K562 (cell line): ENCODE measurements around the gene PRDM4. TPM values are rescaled to one million over a fixed set of nuclear protein-coding genes. Genes with fewer than 3 reads are reported as not detected.

Source experiments
- BHLHE40 ChIP-seq: IDR thresholded peaks from 2 replicates; pipeline ENCODE4 v1.6.1; 2011; ENCODE audit warnings: low read length, improper control_type of control experiment
- C11orf30 ChIP-seq: fragments of 450-650 bp; IDR thresholded peaks from 2 replicates; pipeline ENCODE4 v1.6.1; 2016; ENCODE audit warnings: low read depth, mild to moderate bottlenecking
- CEBPG ChIP-seq, 3 experiments: fragments of 200-800 bp in 1 of 3; sonication (Bioruptor generic) in 1 of 3; sonication (generic) in 1 of 3; formaldehyde crosslinking in 1 of 3; IDR thresholded peaks in 2 of 3; conservative IDR thresholded peaks in 1 of 3; 2 replicates each; pipeline versions ENCODE4 v1.6.1 to v1.8.0; 2016 to 2022; ENCODE audit warnings: missing compliant biosample characterization in 2 of 3, missing genetic modification characterization in 2 of 3, mild to moderate bottlenecking in 1 of 3, missing genetic modification reagents in 1 of 3
- CHD1 ChIP-seq: fragments of 200-600 bp; sonication (generic); IDR thresholded peaks from one replicate; pipeline ENCODE4 v1.6.1; 2012; ENCODE audit warnings: mild to moderate bottlenecking, moderate library complexity, low read length, inconsistent platforms
- FIP1L1 ChIP-seq: fragments of 200-400 bp; formaldehyde crosslinking; IDR thresholded peaks from 2 replicates; pipeline ENCODE4 v1.6.1; 2018; ENCODE audit warnings: mild to moderate bottlenecking, low read depth, low read length; ENCODE audit not compliant: poor library complexity, severe bottlenecking
- FOSL1 ChIP-seq: fragments of 200-800 bp; sonication (Bioruptor generic); conservative IDR thresholded peaks from 2 replicates; pipeline ENCODE4 v1.6.1; 2016; ENCODE audit warnings: missing genetic modification characterization, missing compliant biosample characterization
- FOXJ2 ChIP-seq: fragments of 200-800 bp; sonication (Bioruptor generic); IDR thresholded peaks from 2 replicates; pipeline ENCODE4 v1.6.1; 2016; ENCODE audit warnings: missing genetic modification characterization, missing compliant biosample characterization
- GATAD2B ChIP-seq: fragments of 450-650 bp; IDR thresholded peaks from 2 replicates; pipeline ENCODE4 v1.6.1; 2017; ENCODE audit warnings: mild to moderate bottlenecking, borderline replicate concordance
- HEY1 ChIP-seq: fragments of 250-450 bp; sonication (Bioruptor Pico); IDR thresholded peaks from 2 replicates; pipeline ENCODE4 v1.5.0; 2020; ENCODE audit warnings: mild to moderate bottlenecking, moderate library complexity, borderline replicate concordance
- JUNB ChIP-seq: fragments of 450-650 bp; formaldehyde crosslinking; conservative IDR thresholded peaks from 2 replicates; pipeline ENCODE4 v1.4.0; 2020; ENCODE audit warnings: mild to moderate bottlenecking
- MAZ ChIP-seq, 2 experiments: fragments of 450-650 bp in 1 of 2; sonication (generic) in 1 of 2; formaldehyde crosslinking; IDR thresholded peaks in 1 of 2; conservative IDR thresholded peaks in 1 of 2; 2 replicates each; pipeline versions ENCODE4 v1.4.0 to v1.5.0; 2020; ENCODE audit warnings: mild to moderate bottlenecking in 1 of 2, missing genetic modification reagents in 1 of 2
- MTA3 ChIP-seq: fragments of 450-650 bp; formaldehyde crosslinking; IDR thresholded peaks from 2 replicates; pipeline ENCODE4 v1.6.1; 2017; ENCODE audit warnings: mild to moderate bottlenecking, borderline replicate concordance
- NR3C1 ChIP-seq: sonication (generic); formaldehyde crosslinking; IDR thresholded peaks from 2 replicates; pipeline ENCODE4 v1.8.1; 2022; ENCODE audit warnings: missing genetic modification reagents
- RBFOX2 ChIP-seq: fragments of 200-400 bp; formaldehyde crosslinking; IDR thresholded peaks from 2 replicates; pipeline ENCODE4 v1.6.1; 2017; ENCODE audit warnings: low read depth, mild to moderate bottlenecking, low read length, moderate library complexity
- TEAD1 ChIP-seq, 2 experiments: fragments of 450-650 bp in 1 of 2; sonication (generic) in 1 of 2; formaldehyde crosslinking; IDR thresholded peaks; 2 replicates each; pipeline versions ENCODE4 v1.4.0 to v1.8.0; 2020 to 2022; ENCODE audit warnings: mild to moderate bottlenecking in 2 of 2, missing genetic modification reagents in 1 of 2
- ZNF253 ChIP-seq: fragments of 250-450 bp; sonication (Bioruptor Pico); conservative IDR thresholded peaks from 2 replicates; pipeline ENCODE4 v1.6.1; 2021; ENCODE audit warnings: mild to moderate bottlenecking
- ZNF695 ChIP-seq: fragments of 450-650 bp; formaldehyde crosslinking; IDR thresholded peaks from 2 replicates; pipeline ENCODE4 v1.4.0; 2020; ENCODE audit warnings: mild to moderate bottlenecking, moderate library complexity
- polyA plus RNA-seq, 8 experiments: library from polyadenylated mRNA; depleted of rRNA in 4 of 8; stranded (reverse) in 5 of 8; unstranded in 3 of 8; fragments of >200 nt; fragmentation: Nextera tagmentation in 2 of 8; fragmentation: Illumina TruSeq in 1 of 8; extraction: Ambion mirVana in 2 of 8; extraction: Trizol in 1 of 8; gene quantifications; 2 replicates each; pipeline versions ENCODE4 v1.2.1 to v1.2.3, GENCODE V29; 2011 to 2014; ENCODE audit warnings: inconsistent platforms in 1 of 8, missing spikeins in 1 of 8
- total RNA-seq, 7 experiments: library from RNA; depleted of rRNA in 6 of 7; stranded (reverse); fragments of >200 nt in 6 of 7; fragmentation: Illumina TruSeq in 2 of 7; extraction: Trizol in 2 of 7; gene quantifications; 2 replicates each; pipeline versions ENCODE4 v1.2.1 to v1.2.3, GENCODE V29; 2011 to 2021; ENCODE audit warnings: low replicate concordance in 1 of 7
- TF ChIP-seq, protein P1 (sequence below), 2 experiments: fragments of 150-350 bp in 1 of 2; IDR thresholded peaks; 2 replicates each; pipeline ENCODE4 v1.6.1; 2012 to 2016; ENCODE audit warnings: low read depth in 2 of 2, low read length in 2 of 2, mild to moderate bottlenecking in 1 of 2, moderate library complexity in 1 of 2
- TF ChIP-seq, protein P2 (sequence below): IDR thresholded peaks from 2 replicates; pipeline ENCODE4 v1.6.1; 2014; ENCODE audit warnings: antibody characterized with exemption
- TF ChIP-seq, protein P3 (sequence below): fragments of 450-650 bp; IDR thresholded peaks from 2 replicates; pipeline ENCODE4 v1.6.1; 2016; ENCODE audit warnings: missing biosample characterization, missing genetic modification characterization

PRDM4 gene
- total and polyA plus RNA-seq, 9 of the 15 experiments (the other 6 are each of a cell fraction or from before 2014, with no cell fraction given): 5.9 to 26.0 (median 20.0) TPM

DNA sequence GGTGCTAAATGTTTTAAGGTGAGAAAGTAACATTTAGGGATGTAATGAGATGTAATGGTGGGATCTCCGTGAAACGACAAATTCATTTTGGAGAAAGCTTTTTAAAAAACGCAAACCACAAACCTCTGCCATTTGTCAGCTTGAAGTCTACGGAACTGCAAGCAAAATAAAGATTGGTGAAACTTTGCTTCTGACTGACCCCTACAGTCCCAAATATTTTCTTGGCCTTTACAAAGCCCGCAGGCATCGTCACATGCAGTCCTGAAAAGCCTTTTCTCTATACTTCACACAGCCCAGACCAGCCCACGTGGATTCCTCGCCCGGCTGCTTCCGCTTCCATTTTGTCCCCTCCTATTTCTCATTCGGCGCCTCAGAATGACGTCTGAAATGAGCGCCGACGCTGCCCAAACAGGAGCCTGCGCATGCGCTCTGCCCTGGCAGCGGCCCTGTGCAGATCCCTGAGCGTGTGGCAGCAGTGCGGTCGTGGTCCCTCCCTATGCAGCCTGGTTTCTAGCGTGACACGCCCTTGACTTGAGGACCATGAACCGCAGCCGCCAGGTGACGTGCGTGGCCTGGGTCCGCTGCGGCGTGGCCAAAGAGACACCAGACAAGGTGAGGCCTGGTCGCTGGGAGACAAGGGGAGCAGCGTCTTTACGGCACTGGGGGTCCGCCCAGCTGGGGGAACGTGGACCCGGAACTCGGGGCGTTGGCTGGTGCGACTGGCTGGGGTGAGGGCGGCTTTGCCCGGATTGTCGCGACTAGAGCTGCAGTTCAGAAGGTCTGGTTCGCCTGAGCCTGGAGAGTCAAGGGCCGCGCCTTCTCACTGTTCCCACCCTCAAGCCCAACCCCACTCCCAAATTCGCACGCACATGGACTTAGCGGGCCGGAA is 75.3 kb downstream of the PRDM4 start, which contains the start of gene PWP1 (continued):
- TF ChIP-seq, protein P1, sequence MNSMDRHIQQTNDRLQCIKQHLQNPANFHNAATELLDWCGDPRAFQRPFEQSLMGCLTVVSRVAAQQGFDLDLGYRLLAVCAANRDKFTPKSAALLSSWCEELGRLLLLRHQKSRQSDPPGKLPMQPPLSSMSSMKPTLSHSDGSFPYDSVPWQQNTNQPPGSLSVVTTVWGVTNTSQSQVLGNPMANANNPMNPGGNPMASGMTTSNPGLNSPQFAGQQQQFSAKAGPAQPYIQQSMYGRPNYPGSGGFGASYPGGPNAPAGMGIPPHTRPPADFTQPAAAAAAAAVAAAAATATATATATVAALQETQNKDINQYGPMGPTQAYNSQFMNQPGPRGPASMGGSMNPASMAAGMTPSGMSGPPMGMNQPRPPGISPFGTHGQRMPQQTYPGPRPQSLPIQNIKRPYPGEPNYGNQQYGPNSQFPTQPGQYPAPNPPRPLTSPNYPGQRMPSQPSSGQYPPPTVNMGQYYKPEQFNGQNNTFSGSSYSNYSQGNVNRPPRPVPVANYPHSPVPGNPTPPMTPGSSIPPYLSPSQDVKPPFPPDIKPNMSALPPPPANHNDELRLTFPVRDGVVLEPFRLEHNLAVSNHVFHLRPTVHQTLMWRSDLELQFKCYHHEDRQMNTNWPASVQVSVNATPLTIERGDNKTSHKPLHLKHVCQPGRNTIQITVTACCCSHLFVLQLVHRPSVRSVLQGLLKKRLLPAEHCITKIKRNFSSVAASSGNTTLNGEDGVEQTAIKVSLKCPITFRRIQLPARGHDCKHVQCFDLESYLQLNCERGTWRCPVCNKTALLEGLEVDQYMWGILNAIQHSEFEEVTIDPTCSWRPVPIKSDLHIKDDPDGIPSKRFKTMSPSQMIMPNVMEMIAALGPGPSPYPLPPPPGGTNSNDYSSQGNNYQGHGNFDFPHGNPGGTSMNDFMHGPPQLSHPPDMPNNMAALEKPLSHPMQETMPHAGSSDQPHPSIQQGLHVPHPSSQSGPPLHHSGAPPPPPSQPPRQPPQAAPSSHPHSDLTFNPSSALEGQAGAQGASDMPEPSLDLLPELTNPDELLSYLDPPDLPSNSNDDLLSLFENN (IDR thresholded peaks at IDR 0.05; ENCODE audit: low read depth in 2 of 2, low read length in 2 of 2): 0 out of 4 replicates have a peak, but pooled peaks of 1 of the 2 experiments have one; percentile 25
- TF ChIP-seq RBFOX2: peak; percentile 93
- TF ChIP-seq ZNF253: no peak
- TF ChIP-seq BHLHE40: peak; percentile 53
- peak; percentile 34 for TF ChIP-seq FIP1L1
- 0 out of 2 replicates have a peak, but pooled peaks have one; percentile 16 for TF ChIP-seq CEBPG (CRISPR knock-in tag; IDR thresholded peaks at IDR 0.05)
- no peak for TF ChIP-seq CEBPG (tag; conservative IDR thresholded peaks at IDR 0.05 in 1 of 2, IDR thresholded peaks at IDR 0.05 in 1 of 2)
- 0 out of 2 replicates have a peak, but pooled peaks have one; percentile 11 for TF ChIP-seq FOSL1 (tag)
- TF ChIP-seq HEY1: 0 out of 2 replicates have a peak, but pooled peaks have one; percentile 5
- TF ChIP-seq, protein P2, sequence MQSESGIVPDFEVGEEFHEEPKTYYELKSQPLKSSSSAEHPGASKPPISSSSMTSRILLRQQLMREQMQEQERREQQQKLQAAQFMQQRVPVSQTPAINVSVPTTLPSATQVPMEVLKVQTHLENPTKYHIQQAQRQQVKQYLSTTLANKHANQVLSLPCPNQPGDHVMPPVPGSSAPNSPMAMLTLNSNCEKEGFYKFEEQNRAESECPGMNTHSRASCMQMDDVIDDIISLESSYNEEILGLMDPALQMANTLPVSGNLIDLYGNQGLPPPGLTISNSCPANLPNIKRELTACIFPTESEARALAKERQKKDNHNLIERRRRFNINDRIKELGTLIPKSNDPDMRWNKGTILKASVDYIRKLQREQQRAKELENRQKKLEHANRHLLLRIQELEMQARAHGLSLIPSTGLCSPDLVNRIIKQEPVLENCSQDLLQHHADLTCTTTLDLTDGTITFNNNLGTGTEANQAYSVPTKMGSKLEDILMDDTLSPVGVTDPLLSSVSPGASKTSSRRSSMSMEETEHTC: no peak
- peak; percentile 33 to 63; a peak in 1 of 4 replicates for TF ChIP-seq MAZ (CRISPR knock-in tag; conservative IDR thresholded peaks at IDR 0.05 in 1 of 2, IDR thresholded peaks at IDR 0.05 in 1 of 2)
- TF ChIP-seq GATAD2B: no peak
- peak; percentile 39; the same call in 1 of the 2 replicates for TF ChIP-seq NR3C1 (CRISPR knock-in tag)
- peak; percentile 76 for TF ChIP-seq CHD1
- no peak for TF ChIP-seq ZNF695 (CRISPR knock-in tag)
- peak; percentile 39; the same call in 1 of the 2 replicates for TF ChIP-seq MTA3
- TF ChIP-seq TEAD1 (CRISPR knock-in tag; IDR thresholded peaks at IDR 0.05): peak in 1 of 2 experiments; percentile 79; a peak in 1 of 4 replicates
- 0 out of 2 replicates have a peak, but pooled peaks have one; percentile 26 for TF ChIP-seq FOXJ2 (tag)
- TF ChIP-seq, protein P3, sequence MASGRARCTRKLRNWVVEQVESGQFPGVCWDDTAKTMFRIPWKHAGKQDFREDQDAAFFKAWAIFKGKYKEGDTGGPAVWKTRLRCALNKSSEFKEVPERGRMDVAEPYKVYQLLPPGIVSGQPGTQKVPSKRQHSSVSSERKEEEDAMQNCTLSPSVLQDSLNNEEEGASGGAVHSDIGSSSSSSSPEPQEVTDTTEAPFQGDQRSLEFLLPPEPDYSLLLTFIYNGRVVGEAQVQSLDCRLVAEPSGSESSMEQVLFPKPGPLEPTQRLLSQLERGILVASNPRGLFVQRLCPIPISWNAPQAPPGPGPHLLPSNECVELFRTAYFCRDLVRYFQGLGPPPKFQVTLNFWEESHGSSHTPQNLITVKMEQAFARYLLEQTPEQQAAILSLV: no peak
- TF ChIP-seq C11orf30: peak; percentile 89
- TF ChIP-seq JUNB (CRISPR knock-in tag): no peak
